ENCODE measurements around the gene ZNF408. TPM values are rescaled to one million over a fixed set of nuclear protein-coding genes. Genes with fewer than 3 reads are reported as not detected.

ZNF408 gene
- polyA plus RNA-seq, 1 donor (not counting 4 experiments of a cell fraction or from before 2014, with no cell fraction given) = 4.0 TPM

GRCh38 chr11:46680815-46681214 lies 20.0 kb upstream of the ZNF408 start:
- H3K36me3 ChIP-seq (ENCODE audit: control insufficient read depth in 2 of 2, extremely low read depth in 1 of 2, insufficient read depth in 2 of 2, low read length in 2 of 2) = peaks cover 26 to 34% of the 10 kb centered on the region in 2 experiments
- H3K4me2 ChIP-seq (ENCODE audit: control insufficient read depth, extremely low read depth, insufficient read depth, low read depth, low read length) = no peak overlapping the region
- TF ChIP-seq CTCF (optimal IDR thresholded peaks at IDR 0.05 in 1 of 3, IDR thresholded peaks at IDR 0.05 in 1 of 3, conservative IDR thresholded peaks at IDR 0.05 in 1 of 3; ENCODE audit: extremely low read depth in 1 of 3, insufficient read depth in 2 of 3, low read length in 3 of 3) = no peak
- TF ChIP-seq EZH2 (IDR thresholded peaks at IDR 0.05; ENCODE audit: low read length) = no peak
- no peak overlapping the region for H3K4me3 ChIP-seq (ENCODE audit: control insufficient read depth in 2 of 3, extremely low read depth in 1 of 3, insufficient read depth in 2 of 3, low read depth in 1 of 3, low read length in 3 of 3)
- FAIRE-seq (no peak), DNase-seq (ENCODE audit: low read depth, low spot score) (no peak)
- H3K9me3 ChIP-seq (ENCODE audit: control insufficient read depth, low read depth, low read length) = no peaks in the 10 kb centered on the region
- dilution Hi-C loops (cut with MboI; ENCODE audit: extremely low pct_ligation_motif_present, low sequenced_read_pairs) = no loop called here
- H3K9me1 ChIP-seq (ENCODE audit: control insufficient read depth, extremely low read depth, insufficient read depth, low read length) = no peaks in the 10 kb centered on the region
- H2AFZ ChIP-seq (ENCODE audit: control insufficient read depth, low read length) = no peak overlapping the region
- no peaks in the 10 kb centered on the region for H4K20me1 ChIP-seq (ENCODE audit: control insufficient read depth, extremely low read depth, insufficient read depth, low read length)
- H3K27me3 ChIP-seq (ENCODE audit: control insufficient read depth, extremely low read depth, insufficient read depth, low read length) = no peaks in the 10 kb centered on the region
- H3K9ac ChIP-seq (ENCODE audit: control insufficient read depth, extremely low read depth, insufficient read depth, low read length) = no peak overlapping the region
- peaks cover 13% of the 10 kb centered on the region for H3K4me1 ChIP-seq (ENCODE audit: control insufficient read depth, extremely low read depth, insufficient read depth, low read length)
- H3K79me2 ChIP-seq (ENCODE audit: control insufficient read depth, insufficient read depth, low read length) = no peaks in the 10 kb centered on the region
- no peak overlapping the region for H3K27ac ChIP-seq (ENCODE audit: control insufficient read depth, insufficient read depth, low read length)

GRCh38 chr11:46681814-46682213 lies 19.0 kb upstream of the ZNF408 start:
- H3K9me1 ChIP-seq (ENCODE audit: control insufficient read depth, extremely low read depth, insufficient read depth, low read length) = no peaks in the 10 kb centered on the region
- no peaks in the 10 kb centered on the region for H3K27me3 ChIP-seq (ENCODE audit: control insufficient read depth, extremely low read depth, insufficient read depth, low read length)
- no peaks in the 10 kb centered on the region for H3K79me2 ChIP-seq (ENCODE audit: control insufficient read depth, insufficient read depth, low read length)
- no peaks in the 10 kb centered on the region for H4K20me1 ChIP-seq (ENCODE audit: control insufficient read depth, extremely low read depth, insufficient read depth, low read length)
- H3K36me3 ChIP-seq (ENCODE audit: control insufficient read depth in 2 of 2, extremely low read depth in 1 of 2, insufficient read depth in 2 of 2, low read length in 2 of 2) = peaks cover 24 to 26% of the 10 kb centered on the region in 2 experiments
- TF ChIP-seq CTCF (optimal IDR thresholded peaks at IDR 0.05 in 1 of 3, IDR thresholded peaks at IDR 0.05 in 1 of 3, conservative IDR thresholded peaks at IDR 0.05 in 1 of 3; ENCODE audit: extremely low read depth in 1 of 3, insufficient read depth in 2 of 3, low read length in 3 of 3) = no peak
- TF ChIP-seq EZH2 (IDR thresholded peaks at IDR 0.05; ENCODE audit: low read length) = no peak
- no peak overlapping the region for H3K4me3 ChIP-seq (ENCODE audit: control insufficient read depth in 2 of 3, extremely low read depth in 1 of 3, insufficient read depth in 2 of 3, low read depth in 1 of 3, low read length in 3 of 3)
- DNase-seq (ENCODE audit: low read depth, low spot score) (no peak), FAIRE-seq (no peak)
- H3K9ac ChIP-seq (ENCODE audit: control insufficient read depth, extremely low read depth, insufficient read depth, low read length) = no peak overlapping the region
- H3K4me2 ChIP-seq (ENCODE audit: control insufficient read depth, extremely low read depth, insufficient read depth, low read depth, low read length) = no peak overlapping the region
- dilution Hi-C loops (cut with MboI; ENCODE audit: extremely low pct_ligation_motif_present, low sequenced_read_pairs) = no loop called here
- no peak overlapping the region for H3K27ac ChIP-seq (ENCODE audit: control insufficient read depth, insufficient read depth, low read length)
- H2AFZ ChIP-seq (ENCODE audit: control insufficient read depth, low read length) = no peak overlapping the region
- no peaks in the 10 kb centered on the region for H3K9me3 ChIP-seq (ENCODE audit: control insufficient read depth, low read depth, low read length)
- H3K4me1 ChIP-seq (ENCODE audit: control insufficient read depth, extremely low read depth, insufficient read depth, low read length) = peaks cover 15% of the 10 kb centered on the region

Data from keratinocyte (primary cell).